ENCODE results near the gene BEGAIN.

The BEGAIN gene

GRCh38 chr14:100619396-100620254, 32.4 kb upstream of the BEGAIN start:
- no peak for TF ChIP-seq GATA1 (IDR thresholded peaks at IDR 0.05; ENCODE audit: low read depth, low read length)
- TF ChIP-seq POLR2A (IDR thresholded peaks at IDR 0.05; ENCODE audit: low read length) = no peak
- no peak for DNase-seq

DNA sequence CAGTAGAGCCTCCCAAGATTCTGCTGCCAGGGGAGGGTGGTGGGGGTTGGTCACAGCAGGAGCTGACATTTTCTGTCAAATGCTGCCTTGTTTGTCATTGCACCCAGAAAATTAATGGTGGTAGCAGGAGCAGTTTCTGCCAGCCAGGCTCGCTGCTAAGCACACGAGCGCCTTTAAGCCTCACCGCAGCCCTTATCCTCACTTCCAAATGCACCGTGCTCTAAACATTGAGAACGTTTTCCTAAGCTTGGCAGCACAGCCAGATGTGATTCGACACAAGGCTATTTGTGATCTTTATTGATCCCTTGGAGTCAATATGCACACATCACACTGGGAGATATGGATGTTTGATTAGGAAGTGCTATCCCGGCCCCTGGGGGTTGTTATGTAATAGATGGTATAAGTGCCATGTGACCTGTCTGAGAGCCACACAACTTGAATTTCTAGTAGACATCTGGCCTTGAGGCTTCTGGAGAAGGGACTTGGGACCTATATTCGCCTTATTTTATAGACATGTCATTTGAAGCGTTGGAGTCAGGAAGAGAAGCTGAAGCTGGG, 31.6 kb upstream of the BEGAIN start:
- no peak for TF ChIP-seq POLR2A (IDR thresholded peaks at IDR 0.05; ENCODE audit: low read length)
- no peak for DNase-seq

DNA sequence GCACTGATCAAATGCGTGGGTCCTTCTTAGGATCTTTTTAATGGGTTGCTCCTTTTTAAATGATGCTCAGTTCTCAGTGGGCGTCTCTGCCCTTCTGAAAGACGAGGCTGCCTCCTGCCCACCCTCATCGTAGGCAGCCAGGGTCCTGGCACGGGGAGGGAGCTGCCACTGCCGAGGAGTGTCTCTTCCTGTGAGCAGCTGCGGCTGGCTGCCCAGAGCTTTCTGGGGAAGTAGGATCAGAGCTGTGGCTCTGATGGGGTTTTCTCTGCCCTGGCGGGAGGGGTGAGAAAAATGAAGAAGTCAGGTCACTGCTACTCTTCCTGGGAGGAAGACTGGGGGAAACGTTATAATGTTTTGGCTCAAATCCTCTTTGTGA, 31.1 kb upstream of the BEGAIN start:
- TF ChIP-seq POLR2A (IDR thresholded peaks at IDR 0.05; ENCODE audit: low read length) = no peak
- TF ChIP-seq GATA1 (IDR thresholded peaks at IDR 0.05; ENCODE audit: low read depth, low read length) = no peak
- DNase-seq = no peak

DNA sequence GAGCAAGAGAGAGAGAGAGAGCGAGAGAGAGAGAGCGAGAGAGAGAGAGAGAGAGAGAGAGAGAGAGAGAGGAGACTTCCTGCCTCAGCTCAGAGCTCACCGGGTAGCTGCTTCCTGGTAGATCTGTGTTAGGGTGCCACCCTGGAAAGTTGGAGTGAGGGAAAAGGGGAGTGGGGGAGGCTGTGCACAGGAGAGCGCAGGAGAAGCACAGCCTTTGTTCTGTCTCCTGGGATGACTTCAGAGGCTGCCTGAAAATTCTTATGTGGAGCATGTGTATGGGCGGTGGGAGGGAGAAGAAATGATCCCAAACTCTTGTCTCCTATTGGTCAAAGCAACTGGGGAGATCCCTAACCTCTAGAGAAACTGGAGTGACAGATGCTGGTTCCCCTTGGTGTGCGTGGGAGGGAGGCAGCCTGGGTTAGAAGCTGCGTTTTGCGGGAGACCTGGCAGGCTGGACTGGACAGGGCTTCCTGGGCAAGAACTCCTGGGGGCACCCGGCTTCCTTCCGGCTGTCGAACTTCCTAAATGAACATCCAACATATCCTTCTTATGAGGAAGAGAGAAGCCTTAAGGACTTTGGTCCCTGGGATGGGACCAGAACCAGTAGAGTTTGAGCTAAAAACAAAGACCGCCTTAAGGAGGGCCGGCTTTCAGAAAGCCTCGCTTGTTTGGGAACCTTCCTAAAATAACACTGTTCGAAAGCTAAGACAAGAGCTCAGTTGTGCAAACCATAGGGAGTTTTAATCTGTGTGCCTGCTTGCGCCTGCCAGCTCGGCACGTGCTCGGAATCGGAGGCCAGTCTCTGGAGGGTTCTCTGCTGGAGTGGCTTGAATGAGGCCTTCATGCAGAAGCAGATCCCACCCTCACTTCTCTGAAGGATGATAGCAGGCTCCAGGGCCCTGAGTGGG, 30.4 kb upstream of the BEGAIN start:
- TF ChIP-seq GATA1 (IDR thresholded peaks at IDR 0.05; ENCODE audit: low read depth, low read length) (no peak), POLR2A (IDR thresholded peaks at IDR 0.05; ENCODE audit: low read length) (no peak)
- DNase-seq = no peak

DNA sequence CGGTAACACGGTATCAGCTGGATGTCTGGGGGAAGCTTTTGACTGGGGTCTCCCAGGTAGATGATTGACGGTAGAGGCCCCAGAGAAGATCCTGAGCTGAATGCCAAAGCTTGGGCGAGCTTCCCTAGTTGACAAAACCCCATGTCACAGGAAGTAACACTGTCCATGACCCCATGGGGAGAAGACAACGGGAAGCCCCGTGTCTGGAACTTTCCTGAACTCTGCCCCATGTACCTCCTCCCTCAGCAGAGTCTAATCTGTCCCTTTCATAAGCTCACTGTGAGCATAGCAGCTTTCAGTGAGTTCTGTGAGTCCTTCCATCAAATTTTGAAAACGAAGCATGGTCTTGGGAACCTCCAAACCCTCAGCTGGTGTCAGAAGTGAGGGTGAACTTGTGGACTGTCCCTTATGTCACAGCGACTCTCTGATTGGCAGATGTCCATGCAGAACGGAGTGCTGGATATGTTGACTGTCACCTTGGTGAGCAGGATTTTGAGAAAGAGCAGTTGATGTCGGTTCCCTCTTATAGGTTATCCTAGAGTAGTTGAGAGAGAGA, 29.7 kb upstream of the BEGAIN start:
- DNase-seq = no peak
- no peak for TF ChIP-seq GATA1 (IDR thresholded peaks at IDR 0.05; ENCODE audit: low read depth, low read length)
- TF ChIP-seq POLR2A (IDR thresholded peaks at IDR 0.05; ENCODE audit: low read length) = no peak

- DNase-seq = no peak
- TF ChIP-seq POLR2A (IDR thresholded peaks at IDR 0.05; ENCODE audit: low read length) = no peak
- no peak for TF ChIP-seq GATA1 (IDR thresholded peaks at IDR 0.05; ENCODE audit: low read depth, low read length)
Measured at GRCh38 chr14:100615736-100616695, 28.8 kb upstream of the BEGAIN start.

GRCh38 chr14:100614803-100615202, 27.6 kb upstream of the BEGAIN start:
- no peak for DNase-seq
- TF ChIP-seq POLR2A (IDR thresholded peaks at IDR 0.05; ENCODE audit: low read length) = no peak
- TF ChIP-seq GATA1 (IDR thresholded peaks at IDR 0.05; ENCODE audit: low read depth, low read length) = no peak

GRCh38 chr14:100612986-100613385, 25.8 kb upstream of the BEGAIN start:
- TF ChIP-seq GATA1 (IDR thresholded peaks at IDR 0.05; ENCODE audit: low read depth, low read length) (no peak), POLR2A (IDR thresholded peaks at IDR 0.05; ENCODE audit: low read length) (no peak)
- DNase-seq = no peak

DNA sequence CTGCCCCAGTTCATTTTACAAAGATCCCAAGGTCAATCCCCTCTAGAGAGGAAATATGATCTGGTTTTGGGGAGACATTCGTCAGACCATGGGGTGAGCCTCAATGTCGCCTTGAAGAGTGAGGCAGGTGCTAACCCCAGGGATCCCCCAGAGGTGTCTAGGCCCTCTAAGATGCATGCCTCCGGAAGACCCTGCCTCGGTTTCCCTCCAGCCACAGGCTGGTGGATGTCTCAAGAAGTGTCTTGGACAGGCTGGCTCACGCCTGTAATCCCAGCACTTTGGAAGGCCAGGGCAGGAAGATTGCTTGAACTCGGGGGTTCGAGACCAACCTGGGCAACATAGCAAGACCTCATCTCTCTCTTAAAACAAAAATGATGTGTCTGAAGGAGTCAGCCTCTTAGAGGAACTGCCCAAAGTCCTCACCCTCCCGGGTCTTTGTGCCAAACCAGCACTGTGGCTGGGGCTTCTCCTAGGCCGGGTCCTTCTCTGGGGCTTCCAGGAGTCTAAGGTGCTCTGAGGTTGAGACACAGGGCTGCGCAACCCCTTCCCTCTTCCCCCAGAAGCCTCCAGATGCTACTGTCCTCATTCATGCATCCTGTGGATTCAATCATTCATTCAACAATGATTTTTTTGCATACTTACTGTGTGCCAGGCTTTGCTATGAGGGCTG, 24.7 kb upstream of the BEGAIN start:
- TF ChIP-seq GATA1 (IDR thresholded peaks at IDR 0.05; ENCODE audit: low read depth, low read length) (no peak), POLR2A (IDR thresholded peaks at IDR 0.05; ENCODE audit: low read length) (no peak)
- no peak for DNase-seq

GRCh38 chr14:100610511-100611217, 23.4 kb upstream of the BEGAIN start:
- TF ChIP-seq POLR2A (IDR thresholded peaks at IDR 0.05; ENCODE audit: low read length) (no peak), GATA1 (IDR thresholded peaks at IDR 0.05; ENCODE audit: low read depth, low read length) (no peak)
- DNase-seq = no peak

DNA sequence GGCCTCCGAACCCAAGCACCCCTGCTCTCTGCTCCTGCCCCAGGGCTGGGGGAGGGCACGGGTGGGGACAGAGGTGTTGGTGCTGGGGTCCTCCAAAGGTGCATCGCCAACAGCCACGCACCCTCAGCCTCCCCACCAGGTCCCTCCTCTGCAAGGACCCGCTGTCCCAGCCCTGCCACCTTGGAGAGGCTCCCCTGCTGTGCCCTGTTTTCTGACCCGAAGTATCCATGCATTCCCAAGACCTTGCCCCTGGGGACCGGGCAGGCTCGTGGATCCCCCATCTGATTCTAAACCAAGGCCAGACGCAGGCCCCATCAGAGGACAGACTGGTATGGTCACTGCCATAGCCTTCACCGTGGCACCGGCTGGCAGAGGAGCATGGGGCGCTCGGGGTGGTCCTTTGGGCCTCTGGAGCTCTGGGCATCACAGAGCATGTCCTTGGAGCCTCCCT, 22.7 kb upstream of the BEGAIN start:
- DNase-seq = no peak
- no peak for TF ChIP-seq POLR2A (IDR thresholded peaks at IDR 0.05; ENCODE audit: low read length)
- TF ChIP-seq GATA1 (IDR thresholded peaks at IDR 0.05; ENCODE audit: low read depth, low read length) = no peak
